ENCODE results near the gene LMNTD1. TPM values are rescaled to one million over a fixed set of nuclear protein-coding genes. Genes with fewer than 3 reads are reported as not detected.
A peak's percentile ranks its signal among the peaks of the same experiment; 100 is the strongest.

LMNTD1 gene
- total and polyA plus RNA-seq, 8 donors, result not detected

DNA sequence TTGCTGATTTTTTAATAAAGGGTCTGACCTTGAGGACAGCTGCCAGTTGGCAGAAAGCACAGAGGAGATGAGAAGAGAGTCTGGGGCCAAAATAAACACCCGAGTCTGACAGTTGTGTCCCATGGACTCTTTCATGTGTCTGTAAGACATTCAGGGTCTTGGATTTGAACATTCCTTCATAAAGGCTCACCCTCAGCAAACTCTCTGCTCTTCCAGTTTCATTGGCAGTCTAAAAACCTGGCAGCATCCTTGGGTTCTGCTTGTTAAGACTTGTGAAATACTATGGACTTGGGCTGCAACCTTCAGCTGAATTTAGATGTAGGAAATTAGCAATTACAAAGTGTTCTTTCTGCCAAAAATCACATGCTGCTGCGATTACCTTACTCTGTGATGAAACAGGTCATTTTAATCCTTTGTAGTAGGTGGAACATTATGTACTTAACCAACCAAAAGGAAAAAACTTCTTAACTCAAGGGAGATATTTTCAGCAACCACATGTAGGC lies 32.0 kb upstream of the LMNTD1 start:
- peak overlapping the region in 1 of 5 donors; percentile 55 for H3K27ac ChIP-seq
- H3K4me3 ChIP-seq, result no peak overlapping the region
- WGBS, 5 donors, result 28 to 63% (median 50%) methylated on average over 2 of the region's 2 CpGs
- TF ChIP-seq EP300 (IDR thresholded peaks at IDR 0.05), result no peak
- TF ChIP-seq, protein P1, sequence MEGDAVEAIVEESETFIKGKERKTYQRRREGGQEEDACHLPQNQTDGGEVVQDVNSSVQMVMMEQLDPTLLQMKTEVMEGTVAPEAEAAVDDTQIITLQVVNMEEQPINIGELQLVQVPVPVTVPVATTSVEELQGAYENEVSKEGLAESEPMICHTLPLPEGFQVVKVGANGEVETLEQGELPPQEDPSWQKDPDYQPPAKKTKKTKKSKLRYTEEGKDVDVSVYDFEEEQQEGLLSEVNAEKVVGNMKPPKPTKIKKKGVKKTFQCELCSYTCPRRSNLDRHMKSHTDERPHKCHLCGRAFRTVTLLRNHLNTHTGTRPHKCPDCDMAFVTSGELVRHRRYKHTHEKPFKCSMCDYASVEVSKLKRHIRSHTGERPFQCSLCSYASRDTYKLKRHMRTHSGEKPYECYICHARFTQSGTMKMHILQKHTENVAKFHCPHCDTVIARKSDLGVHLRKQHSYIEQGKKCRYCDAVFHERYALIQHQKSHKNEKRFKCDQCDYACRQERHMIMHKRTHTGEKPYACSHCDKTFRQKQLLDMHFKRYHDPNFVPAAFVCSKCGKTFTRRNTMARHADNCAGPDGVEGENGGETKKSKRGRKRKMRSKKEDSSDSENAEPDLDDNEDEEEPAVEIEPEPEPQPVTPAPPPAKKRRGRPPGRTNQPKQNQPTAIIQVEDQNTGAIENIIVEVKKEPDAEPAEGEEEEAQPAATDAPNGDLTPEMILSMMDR (IDR thresholded peaks at IDR 0.05), result no peak
- TF ChIP-seq POLR2AphosphoS5 (IDR thresholded peaks at IDR 0.05), result peak; percentile 46 to 76 (median 51)
- H3K9me3 ChIP-seq, result peaks cover 0 to 9% (median 0%) of the 10 kb centered on the region in 4 donors
- no peaks in the 10 kb centered on the region for H3K27me3 ChIP-seq
- H3K36me3 ChIP-seq, result no peaks in the 10 kb centered on the region
- intact Hi-C loops (cut with DNase I; ENCODE audit: low total_unique reads), result no loop called here
- no peaks in the 10 kb centered on the region for H3K4me1 ChIP-seq
- peak in 1 of 2 donors; percentile 64 for DNase-seq

DNA sequence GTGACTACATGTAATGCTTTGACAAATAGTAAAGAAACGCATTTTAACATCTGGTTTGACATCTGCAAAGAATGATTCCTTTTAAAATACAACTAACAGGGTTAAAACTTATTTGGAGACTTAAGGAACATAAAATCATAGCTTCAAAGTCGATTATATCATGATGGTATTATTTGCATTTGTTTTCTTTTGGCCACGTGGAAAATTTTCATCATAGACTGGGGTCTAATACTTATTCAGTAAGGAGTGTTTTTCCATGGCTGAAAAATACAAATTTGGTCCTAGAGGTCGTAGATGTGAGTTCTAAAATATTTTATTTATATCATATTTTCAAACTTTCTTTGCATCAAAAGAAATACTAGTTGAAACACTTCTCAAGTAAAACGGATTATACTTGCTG lies 31.5 kb upstream of the LMNTD1 start:
- intact Hi-C loops (cut with DNase I; ENCODE audit: low total_unique reads), result no loop called here
- WGBS, 5 donors, result 33 to 40% (median 39%) methylated on average over 5 of the region's 5 CpGs
- no peak for DNase-seq
- Histone ChIP-seq H3K27ac (peak overlapping the region in 1 of 5 donors; percentile 55), H3K4me1 (no peaks in the 10 kb centered on the region), H3K4me3 (no peak overlapping the region), H3K9me3 (peaks cover 0 to 9% (median 0%) of the 10 kb centered on the region in 4 donors), H3K27me3 (no peaks in the 10 kb centered on the region), H3K36me3 (no peaks in the 10 kb centered on the region)
- TF ChIP-seq POLR2AphosphoS5 (IDR thresholded peaks at IDR 0.05), result no peak
- TF ChIP-seq POLR2A (IDR thresholded peaks at IDR 0.05), result no peak
- TF ChIP-seq EP300 (IDR thresholded peaks at IDR 0.05), result no peak
- TF ChIP-seq, protein P1 (IDR thresholded peaks at IDR 0.05), result no peak

DNA sequence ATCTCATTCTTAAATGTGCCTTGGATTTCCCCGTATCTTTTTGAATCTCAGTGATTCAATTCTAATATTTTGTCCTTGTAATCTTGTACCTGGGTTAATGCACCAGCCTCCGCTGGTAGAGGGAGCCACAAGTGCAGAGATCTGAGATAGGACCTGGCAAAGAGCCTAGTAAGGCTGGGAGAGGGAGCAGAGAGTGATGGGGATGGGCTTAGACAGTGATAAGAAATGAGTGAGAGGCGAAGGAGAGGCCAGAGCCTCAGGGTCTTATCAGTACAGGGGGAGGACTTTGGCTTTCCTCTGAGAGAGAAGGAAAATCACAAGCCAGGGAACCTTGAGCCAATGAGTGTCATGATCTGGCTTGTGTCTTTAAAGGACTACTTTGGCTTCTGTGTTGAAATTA lies 30.5 kb upstream of the LMNTD1 start:
- no peaks in the 10 kb centered on the region for H3K27me3 ChIP-seq
- H3K36me3 ChIP-seq, result no peaks in the 10 kb centered on the region
- DNase-seq, result peak in 1 of 2 donors; percentile 73
- TF ChIP-seq EP300 (IDR thresholded peaks at IDR 0.05), result no peak
- TF ChIP-seq, protein P1 (IDR thresholded peaks at IDR 0.05), result no peak
- TF ChIP-seq POLR2A (IDR thresholded peaks at IDR 0.05), result no peak
- no peak for TF ChIP-seq POLR2AphosphoS5 (IDR thresholded peaks at IDR 0.05)
- no peaks in the 10 kb centered on the region for H3K4me1 ChIP-seq
- H3K4me3 ChIP-seq, result no peak overlapping the region
- peaks cover 0 to 9% (median 0%) of the 10 kb centered on the region in 4 donors for H3K9me3 ChIP-seq
- no peak overlapping the region for H3K27ac ChIP-seq
- WGBS, 5 donors, result 32 to 44% (median 38%) methylated on average over 3 of the region's 3 CpGs
- intact Hi-C loops (cut with DNase I; ENCODE audit: low total_unique reads), result no loop called here

DNA sequence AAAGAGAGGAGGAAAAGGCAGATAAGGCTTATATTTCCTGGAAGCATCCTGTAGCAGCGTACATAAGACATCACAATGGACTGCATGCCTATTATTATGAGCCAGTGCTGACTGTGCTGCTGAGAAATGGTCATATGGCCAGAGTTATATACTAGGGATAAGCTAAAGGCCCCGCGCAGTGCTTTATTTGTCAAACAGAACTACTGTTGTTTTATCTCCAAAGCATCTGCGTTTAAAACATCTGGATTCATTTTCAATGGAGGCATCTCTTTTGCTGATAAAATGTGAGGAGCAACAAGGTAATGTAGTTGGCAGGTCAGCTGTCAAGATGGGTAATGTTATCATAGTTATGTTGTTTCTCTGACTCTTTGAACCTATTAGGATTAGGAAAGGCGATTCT lies 28.0 kb upstream of the LMNTD1 start:
- intact Hi-C loops (cut with DNase I; ENCODE audit: low total_unique reads), result no loop called here
- TF ChIP-seq, protein P1 (IDR thresholded peaks at IDR 0.05), result no peak
- Histone ChIP-seq H3K27me3 (no peaks in the 10 kb centered on the region), H3K9me3 (no peaks in the 10 kb centered on the region), H3K36me3 (no peaks in the 10 kb centered on the region), H3K4me1 (no peaks in the 10 kb centered on the region), H3K4me3 (no peak overlapping the region), H3K27ac (no peak overlapping the region)
- DNase-seq, result no peak
- 80 to 91% (median 83%) methylated on average over 5 of the region's 5 CpGs for WGBS, 5 donors

Data from stomach (tissue), 9 donors.